ENCODE measurements around the gene AFF3. TPM values are rescaled to one million over a fixed set of nuclear protein-coding genes. Genes with fewer than 3 reads are reported as not detected.

The AFF3 gene
- total RNA-seq, 1 experiment from 2014 or later = 0.61 TPM

DNA sequence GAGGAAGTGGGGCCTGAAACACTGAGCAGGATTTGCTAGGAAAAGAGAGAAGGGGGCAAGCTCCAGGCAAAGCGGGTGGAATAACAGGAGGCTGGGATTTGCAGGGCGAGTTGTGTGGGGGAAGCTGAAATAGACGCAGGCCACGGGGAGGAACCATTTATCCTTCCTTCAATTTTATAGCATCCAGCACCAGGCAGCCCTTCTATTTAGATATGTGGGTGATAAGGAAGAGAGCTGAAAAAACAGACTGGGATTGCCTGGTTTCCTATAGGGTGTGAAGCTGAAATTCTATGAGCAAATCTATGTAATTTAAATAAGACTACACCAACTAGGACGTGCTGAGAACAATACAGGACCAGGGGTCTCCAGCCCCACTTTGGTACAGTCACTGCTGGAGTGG, 520.6 kb downstream of the AFF3 start (continued):
- TF ChIP-seq ZBTB33 (IDR thresholded peaks at IDR 0.05; ENCODE audit: extremely low read depth, insufficient replicate concordance, low read length) (no peak), EZH2phosphoT487 (IDR thresholded peaks at IDR 0.05; ENCODE audit: borderline replicate concordance) (no peak), TCF7L2 (IDR thresholded peaks at IDR 0.05; ENCODE audit: borderline replicate concordance, extremely low read depth, insufficient read depth, insufficient read length) (no peak), YY1 (IDR thresholded peaks at IDR 0.05; ENCODE audit: extremely low read depth, insufficient replicate concordance, low read depth, low read length) (no peak), SRF (IDR thresholded peaks at IDR 0.05; ENCODE audit: low read depth) (no peak), JUND (IDR thresholded peaks at IDR 0.05) (no peak)

DNA sequence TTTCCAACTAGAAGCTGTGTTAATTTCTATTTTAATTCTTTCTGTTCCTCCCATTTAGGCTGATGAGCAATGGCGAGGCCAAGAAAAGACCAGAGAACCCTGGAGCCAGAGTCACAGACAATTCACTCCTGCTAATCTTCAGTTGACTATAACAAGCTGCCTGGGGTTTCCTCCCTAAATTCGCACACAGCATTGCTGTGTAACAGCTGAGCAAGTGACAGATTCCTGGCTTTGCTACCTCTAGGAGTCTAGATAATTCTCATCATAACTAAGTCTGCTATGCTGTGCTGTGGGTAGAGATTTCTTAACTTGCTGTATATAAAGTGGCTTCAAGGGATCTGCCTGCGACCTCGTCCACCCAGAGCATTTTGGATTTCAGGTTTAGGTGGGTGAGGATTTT, 521.3 kb downstream of the AFF3 start:
- Histone ChIP-seq H3K27ac (ENCODE audit: low read depth, low read length) (no peak overlapping the region), H3K9me2 (ENCODE audit: insufficient read depth) (no peaks in the 10 kb centered on the region), H3K9me3 (ENCODE audit: control insufficient read depth in 1 of 2, insufficient read depth in 1 of 2, low read depth in 1 of 2, low read length in 2 of 2) (no peaks in the 10 kb centered on the region), H3K36me3 (ENCODE audit: control insufficient read depth in 1 of 2, insufficient read depth in 2 of 2, low read length in 2 of 2) (no peaks in the 10 kb centered on the region), H3K4me1 (ENCODE audit: control insufficient read depth in 1 of 2, insufficient read depth in 2 of 2, low read length in 2 of 2) (no peaks in the 10 kb centered on the region), H2AFZ (ENCODE audit: low read depth, low read length, poor library complexity, severe bottlenecking) (no peak overlapping the region), H3K27me3 (ENCODE audit: insufficient read depth, low read length) (0 out of 2 replicates have a peak, but pooled peaks cover 5% of the 10 kb centered on the region), H3K9ac (ENCODE audit: low read length) (no peak overlapping the region), H3K4me3 (replicated peaks in 1 of 2; ENCODE audit: low read depth in 1 of 2, low read length in 2 of 2) (no peak overlapping the region), H3K79me2 (ENCODE audit: insufficient read depth, low read length) (no peaks in the 10 kb centered on the region), H3K4me2 (ENCODE audit: low read length) (no peak overlapping the region), H4K20me1 (ENCODE audit: insufficient read depth) (no peaks in the 10 kb centered on the region)
- intact Hi-C loops (cut with micrococcal nuclease) = no loop called here
- no peak for ATAC-seq
- TF ChIP-seq POLR2A (IDR thresholded peaks at IDR 0.05; ENCODE audit: borderline replicate concordance, extremely low read depth, insufficient read depth, insufficient read length) (no peak), ZNF274 (IDR thresholded peaks at IDR 0.05; ENCODE audit: low read depth, low read length) (no peak), JUND (IDR thresholded peaks at IDR 0.05) (no peak), EGR1 (IDR thresholded peaks at IDR 0.05; ENCODE audit: low read depth) (no peak), TCF7L2 (IDR thresholded peaks at IDR 0.05; ENCODE audit: borderline replicate concordance, extremely low read depth, insufficient read depth, insufficient read length) (no peak), POLR2AphosphoS5 (IDR thresholded peaks at IDR 0.05; ENCODE audit: low read depth, low read length) (no peak), ZBTB33 (IDR thresholded peaks at IDR 0.05; ENCODE audit: extremely low read depth, insufficient replicate concordance, low read length) (no peak), SRF (IDR thresholded peaks at IDR 0.05; ENCODE audit: low read depth) (no peak), ZFX (IDR thresholded peaks at IDR 0.05) (no peak), FOSL1 (IDR thresholded peaks at IDR 0.05; ENCODE audit: low read depth) (no peak), YY1 (IDR thresholded peaks at IDR 0.05; ENCODE audit: extremely low read depth, insufficient replicate concordance, low read depth, low read length) (no peak)
- TF ChIP-seq, protein P1, sequence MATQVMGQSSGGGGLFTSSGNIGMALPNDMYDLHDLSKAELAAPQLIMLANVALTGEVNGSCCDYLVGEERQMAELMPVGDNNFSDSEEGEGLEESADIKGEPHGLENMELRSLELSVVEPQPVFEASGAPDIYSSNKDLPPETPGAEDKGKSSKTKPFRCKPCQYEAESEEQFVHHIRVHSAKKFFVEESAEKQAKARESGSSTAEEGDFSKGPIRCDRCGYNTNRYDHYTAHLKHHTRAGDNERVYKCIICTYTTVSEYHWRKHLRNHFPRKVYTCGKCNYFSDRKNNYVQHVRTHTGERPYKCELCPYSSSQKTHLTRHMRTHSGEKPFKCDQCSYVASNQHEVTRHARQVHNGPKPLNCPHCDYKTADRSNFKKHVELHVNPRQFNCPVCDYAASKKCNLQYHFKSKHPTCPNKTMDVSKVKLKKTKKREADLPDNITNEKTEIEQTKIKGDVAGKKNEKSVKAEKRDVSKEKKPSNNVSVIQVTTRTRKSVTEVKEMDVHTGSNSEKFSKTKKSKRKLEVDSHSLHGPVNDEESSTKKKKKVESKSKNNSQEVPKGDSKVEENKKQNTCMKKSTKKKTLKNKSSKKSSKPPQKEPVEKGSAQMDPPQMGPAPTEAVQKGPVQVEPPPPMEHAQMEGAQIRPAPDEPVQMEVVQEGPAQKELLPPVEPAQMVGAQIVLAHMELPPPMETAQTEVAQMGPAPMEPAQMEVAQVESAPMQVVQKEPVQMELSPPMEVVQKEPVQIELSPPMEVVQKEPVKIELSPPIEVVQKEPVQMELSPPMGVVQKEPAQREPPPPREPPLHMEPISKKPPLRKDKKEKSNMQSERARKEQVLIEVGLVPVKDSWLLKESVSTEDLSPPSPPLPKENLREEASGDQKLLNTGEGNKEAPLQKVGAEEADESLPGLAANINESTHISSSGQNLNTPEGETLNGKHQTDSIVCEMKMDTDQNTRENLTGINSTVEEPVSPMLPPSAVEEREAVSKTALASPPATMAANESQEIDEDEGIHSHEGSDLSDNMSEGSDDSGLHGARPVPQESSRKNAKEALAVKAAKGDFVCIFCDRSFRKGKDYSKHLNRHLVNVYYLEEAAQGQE (IDR thresholded peaks at IDR 0.05; ENCODE audit: low read depth) = no peak
- RAD21 ChIA-PET (ENCODE audit: low non-redundant PET in 1 of 2, low total read pairs in 2 of 2, uncharacterized antibody in 2 of 2, unreplicated experiment in 2 of 2) = no interaction called here
- BruUV-seq (replicated peaks) = no TSS peak
- no peak for DNase-seq (ENCODE audit: low read depth, low spot score)
- POLR2A ChIA-PET = no interaction called here
- CTCF ChIA-PET = no interaction called here

Data from HCT116 (cell line).